GM21423 (cell line): ENCODE results near the gene ACAP2.
"Not testable (repeated sequence)": the region's sequence is repeated elsewhere in the genome, so short reads cannot be mapped to it uniquely, and the experiment has no call there.

Source experiments
- ATAC-seq: cut with Tn5 transposase; IDR thresholded peaks from one replicate; pipeline ENCODE4 v1.9.1; 2021; ENCODE audit warnings: mild to moderate bottlenecking, moderate library complexity; ENCODE audit not compliant: unreplicated experiment

Gene ACAP2, protein sequence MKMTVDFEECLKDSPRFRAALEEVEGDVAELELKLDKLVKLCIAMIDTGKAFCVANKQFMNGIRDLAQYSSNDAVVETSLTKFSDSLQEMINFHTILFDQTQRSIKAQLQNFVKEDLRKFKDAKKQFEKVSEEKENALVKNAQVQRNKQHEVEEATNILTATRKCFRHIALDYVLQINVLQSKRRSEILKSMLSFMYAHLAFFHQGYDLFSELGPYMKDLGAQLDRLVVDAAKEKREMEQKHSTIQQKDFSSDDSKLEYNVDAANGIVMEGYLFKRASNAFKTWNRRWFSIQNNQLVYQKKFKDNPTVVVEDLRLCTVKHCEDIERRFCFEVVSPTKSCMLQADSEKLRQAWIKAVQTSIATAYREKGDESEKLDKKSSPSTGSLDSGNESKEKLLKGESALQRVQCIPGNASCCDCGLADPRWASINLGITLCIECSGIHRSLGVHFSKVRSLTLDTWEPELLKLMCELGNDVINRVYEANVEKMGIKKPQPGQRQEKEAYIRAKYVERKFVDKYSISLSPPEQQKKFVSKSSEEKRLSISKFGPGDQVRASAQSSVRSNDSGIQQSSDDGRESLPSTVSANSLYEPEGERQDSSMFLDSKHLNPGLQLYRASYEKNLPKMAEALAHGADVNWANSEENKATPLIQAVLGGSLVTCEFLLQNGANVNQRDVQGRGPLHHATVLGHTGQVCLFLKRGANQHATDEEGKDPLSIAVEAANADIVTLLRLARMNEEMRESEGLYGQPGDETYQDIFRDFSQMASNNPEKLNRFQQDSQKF

DNA sequence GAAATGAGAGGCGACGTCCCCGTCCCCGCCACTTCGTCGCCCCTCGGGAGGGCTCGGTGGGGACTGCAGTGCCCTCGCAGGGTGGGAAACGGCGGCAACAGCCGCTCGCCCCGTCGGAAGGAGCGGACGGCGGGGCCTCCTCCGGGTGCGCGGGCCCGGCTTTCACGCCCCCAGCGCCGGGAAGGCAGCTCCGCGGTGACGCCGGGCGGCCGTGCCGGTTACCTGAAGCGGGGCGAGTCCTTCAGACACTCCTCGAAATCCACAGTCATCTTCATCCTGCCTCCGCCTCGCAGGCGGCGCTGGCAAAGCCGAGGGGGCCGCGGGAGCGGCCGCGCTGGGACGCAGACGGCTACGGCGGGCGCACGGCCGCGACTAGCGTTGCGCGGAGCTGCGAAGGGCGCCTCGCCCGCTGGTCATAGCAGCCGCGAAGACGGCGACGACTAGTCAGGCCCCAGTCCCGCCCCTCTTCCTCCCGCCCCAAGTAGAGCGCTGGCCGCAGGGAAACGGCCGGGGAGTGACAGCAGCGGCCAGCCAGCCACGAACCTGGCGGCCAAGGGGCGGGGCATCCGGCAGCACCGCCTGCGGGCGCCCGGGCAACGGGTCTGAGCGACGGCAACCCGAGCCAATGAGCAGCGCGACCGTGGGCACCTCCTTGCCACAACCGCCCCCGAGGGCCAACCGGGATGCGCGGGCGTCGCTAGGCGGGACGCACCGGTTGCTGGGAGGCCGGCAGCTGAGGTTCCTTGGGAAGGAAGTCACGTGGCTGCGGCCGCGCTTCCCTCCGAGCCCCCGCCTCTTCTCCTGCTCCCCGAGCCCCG lies at the start of gene ACAP2:
Gene ACAP2, minus strand, starts transcription at position 448 of the 818 bp plus-strand sequence. Its CDS starts 173 bp downstream, at position 275.
- peak; percentile 90 for ATAC-seq

DNA sequence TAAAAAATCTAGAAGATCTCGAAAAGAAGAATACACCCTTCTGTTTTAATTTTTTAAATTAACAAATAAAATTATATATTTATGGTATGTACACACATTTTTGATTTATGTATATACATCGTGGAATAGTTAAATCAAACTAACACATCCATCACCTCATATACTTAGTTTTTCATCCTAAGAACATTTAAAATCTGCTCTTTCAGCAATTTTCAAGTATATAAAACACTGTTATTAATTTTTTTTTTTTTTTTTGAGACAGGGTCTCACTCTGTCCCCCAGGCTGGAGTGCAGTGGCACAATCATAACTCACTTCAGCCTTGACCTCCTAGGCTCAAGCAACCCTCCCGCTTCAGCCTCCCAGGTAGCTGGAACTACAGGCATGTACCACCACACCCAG lies 32.8 kb upstream of the ACAP2 start:
- no peak for ATAC-seq

- not testable (repeated sequence) for ATAC-seq
Measured at GRCh38 chr3:195475116-195475515, 32.3 kb upstream of the ACAP2 start.

DNA sequence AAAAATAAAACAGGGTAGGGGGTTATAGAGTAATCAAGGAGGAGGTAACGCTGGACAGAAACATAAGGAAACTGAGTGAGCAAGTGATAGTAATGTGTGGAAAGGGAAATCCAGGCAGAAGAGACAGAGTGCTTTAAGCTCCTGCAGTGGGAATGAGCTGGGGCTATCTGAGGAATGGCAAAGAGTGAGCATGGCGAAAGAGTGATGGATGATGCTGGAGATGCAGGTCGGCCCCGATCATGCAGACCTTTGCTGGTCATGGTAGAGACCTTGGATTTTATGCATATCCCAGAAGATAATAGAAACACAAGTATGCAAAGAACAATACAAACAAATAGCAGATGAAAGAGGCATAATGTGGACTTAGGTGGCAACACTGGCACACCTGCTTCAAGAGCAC lies 26.0 kb upstream of the ACAP2 start:
- no peak for ATAC-seq

GRCh38 chr3:195468391-195468776 lies 25.6 kb upstream of the ACAP2 start:
- ATAC-seq: no peak

GRCh38 chr3:195467641-195468390 lies 25.0 kb upstream of the ACAP2 start:
- no peak for ATAC-seq

DNA sequence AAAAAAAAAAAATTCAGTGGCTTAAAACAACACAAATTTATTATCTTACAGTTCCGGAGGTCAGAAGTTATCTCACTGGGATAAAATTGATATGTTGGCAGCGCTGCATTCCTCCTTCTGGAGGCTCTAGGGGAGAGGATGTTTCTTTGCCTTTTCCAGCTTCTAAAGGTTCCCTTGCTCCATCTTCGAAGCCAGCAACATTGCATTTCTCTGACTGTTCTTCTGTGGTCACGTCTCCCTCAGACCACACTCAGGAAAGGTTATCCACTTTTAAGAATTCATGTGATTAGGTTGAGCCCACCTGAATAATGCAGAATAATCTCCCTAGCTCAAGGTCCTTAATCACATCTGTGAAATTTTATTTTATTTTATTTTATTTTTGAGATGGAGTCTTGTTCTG lies 23.4 kb upstream of the ACAP2 start:
- ATAC-seq: no peak

DNA sequence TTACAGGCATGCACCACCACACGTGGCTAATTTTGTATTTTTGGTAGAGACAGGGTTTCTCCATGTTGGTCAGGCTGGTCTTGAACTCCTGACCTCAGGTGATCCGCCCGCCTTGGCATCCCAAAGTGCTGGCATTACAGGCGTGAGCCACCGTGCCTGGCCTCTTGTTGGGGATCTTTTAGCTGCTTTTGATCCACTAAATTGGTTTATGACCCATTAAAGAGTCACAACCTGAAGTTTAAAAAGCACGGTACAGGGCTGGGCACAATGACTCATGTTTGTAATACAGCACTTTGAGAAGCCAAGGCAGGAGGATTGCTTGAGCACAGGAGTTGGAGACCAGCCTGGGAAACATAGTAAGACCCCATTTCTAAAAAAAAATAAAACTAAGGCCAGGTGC lies 20.1 kb upstream of the ACAP2 start:
- not testable (repeated sequence) for ATAC-seq

DNA sequence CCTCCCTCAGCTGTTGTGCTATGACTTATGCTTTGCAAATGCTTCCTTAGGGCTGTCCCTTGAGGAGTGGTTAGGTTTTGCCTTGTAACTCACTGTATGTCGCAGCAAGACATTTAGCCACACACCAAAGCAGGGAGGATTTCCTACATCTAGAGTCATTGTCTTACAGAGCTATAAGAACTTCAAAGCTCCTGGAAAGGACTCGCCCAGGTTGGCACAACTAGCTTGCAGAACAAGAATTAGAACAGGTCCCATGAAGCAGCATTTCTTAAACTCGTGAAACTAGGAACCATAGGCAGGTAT lies 19.4 kb upstream of the ACAP2 start:
- ATAC-seq: no peak

- no peak for ATAC-seq
Measured at GRCh38 chr3:195461594-195462307, 18.9 kb upstream of the ACAP2 start.

DNA sequence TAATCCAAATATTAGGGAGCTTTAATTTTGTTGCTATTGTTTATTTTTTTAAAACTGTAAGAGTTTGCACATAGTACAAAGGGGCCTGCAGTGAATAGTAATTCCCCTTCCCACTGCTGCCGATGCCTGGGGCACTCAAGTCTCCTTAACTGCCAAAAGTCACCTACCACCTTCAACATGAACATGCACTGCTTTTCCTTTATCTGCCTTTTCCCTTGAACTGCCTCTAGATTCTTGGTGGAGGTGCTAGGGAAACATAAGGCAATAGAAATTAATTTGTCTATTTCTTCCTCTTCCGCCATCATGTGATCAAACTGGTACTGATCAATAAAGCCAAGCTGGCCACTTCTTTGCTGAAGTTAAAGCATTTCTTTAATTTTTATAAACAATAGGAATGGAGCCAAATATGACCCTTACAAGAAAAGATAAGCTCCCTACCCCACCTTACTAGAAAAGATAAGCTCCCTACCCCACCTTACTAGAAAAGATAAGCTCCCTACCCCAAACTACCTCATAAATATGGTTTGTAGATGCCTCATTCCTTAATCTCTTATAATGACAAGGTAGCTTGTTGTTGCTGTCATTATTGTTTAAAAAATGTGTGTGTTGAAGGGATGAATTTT lies 17.4 kb upstream of the ACAP2 start:
- no peak for ATAC-seq

DNA sequence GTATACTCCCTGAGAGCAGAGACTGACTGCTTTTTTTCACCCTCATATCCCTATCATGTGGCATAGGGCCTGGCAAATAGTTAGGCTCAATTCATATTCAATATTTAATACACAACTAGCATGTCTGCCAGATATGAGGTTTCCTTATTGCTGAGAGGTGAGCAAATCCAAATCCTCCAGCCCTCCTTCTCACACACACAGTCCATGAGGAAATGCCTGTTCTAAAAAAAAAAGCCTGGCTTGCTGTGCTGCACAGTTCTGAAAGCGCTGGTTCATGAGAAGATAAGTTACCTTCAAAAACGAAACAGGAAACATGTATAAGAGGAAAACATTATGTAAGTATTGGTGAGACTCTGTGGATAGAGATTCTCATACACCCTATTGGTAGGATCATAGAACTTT lies 15.5 kb upstream of the ACAP2 start:
- peak; percentile 91 for ATAC-seq

- no peak for ATAC-seq
Measured at GRCh38 chr3:195455789-195456188, 13.0 kb upstream of the ACAP2 start.

- ATAC-seq: no peak
Measured at GRCh38 chr3:195453236-195453635, 10.4 kb upstream of the ACAP2 start.

DNA sequence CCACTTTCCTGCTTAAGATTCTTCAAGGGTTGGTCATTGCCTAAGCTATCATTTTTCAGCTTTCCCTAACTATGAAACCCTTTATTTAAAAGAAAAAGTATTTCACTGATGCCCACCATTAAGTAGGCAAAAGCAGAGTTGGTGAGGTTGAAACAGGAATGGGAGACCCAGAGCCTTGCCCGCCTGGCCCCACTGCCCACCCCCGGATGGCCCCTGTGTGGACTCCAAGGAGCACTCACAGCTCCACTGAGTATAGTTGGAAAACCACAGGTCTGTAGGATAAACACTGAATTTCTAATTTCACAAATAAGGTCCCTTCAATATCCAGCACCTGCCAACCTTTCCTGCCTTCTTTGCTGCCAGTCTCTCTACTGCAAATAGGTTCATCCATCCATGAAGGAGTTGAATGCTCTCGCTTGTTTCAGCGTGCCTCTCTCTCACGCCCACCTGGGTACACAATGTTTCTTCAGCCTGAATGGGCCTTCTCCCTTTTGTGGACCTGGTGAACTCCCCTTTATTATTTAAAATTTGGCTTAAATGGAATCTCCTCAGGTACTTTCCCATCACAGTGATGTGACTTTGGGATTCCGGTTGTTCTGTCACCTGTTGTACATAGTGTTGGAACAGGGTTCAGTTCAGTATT lies 8.7 kb upstream of the ACAP2 start:
- no peak for ATAC-seq

DNA sequence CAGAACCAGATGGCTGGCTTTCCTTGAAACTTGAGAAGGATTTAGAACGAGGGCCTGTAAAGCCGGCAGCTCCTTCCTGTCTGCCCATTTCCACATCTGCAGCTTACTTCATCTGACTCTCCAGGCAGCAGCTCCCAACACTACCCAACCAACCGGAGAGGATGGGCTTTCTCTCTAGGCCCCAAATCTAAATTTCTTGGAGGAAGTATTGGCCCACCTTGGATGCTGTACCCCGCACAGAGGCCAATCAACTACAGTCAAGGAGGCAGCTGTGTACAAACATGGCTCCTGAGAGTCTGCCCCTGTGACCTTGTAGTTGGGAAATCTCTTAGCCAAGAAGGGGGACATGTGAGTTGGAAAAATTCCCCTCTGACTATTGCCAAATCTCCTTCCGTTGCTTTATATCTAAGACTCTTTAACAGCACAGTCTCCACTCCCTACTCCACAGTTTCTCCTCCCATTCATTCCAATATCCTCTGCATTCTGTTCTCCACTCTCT lies 8.0 kb upstream of the ACAP2 start:
- no peak for ATAC-seq

DNA sequence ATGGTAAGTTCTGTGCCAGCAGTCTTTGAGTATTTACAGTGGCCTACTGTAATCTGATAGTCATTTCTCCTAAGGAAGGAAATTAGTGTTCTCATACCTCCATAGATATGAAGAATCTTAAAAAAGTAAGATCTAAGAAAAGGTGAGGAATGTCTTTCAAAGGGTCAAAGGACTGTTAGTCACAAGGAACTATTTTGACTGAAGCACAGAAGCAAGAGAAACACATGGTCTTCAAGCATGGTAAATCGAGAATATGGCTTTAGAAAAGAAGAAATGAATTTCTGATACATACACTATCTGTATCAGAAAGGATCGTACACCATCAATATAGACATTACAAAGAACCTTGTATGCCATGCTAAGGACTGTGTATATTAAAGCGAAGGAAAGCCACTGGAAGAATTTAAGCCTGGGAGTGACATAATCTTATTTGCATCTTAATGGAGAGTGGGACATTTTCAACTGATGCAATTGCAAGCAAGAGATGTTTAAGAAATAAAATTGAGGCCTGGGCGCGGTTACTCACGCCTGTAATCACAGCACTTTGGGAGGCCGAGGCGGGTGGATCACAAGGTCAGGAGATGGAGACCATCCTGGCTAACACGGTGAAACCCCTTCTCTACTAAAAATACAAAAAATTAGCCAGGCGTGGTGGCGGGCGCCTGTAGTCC lies 5.5 kb upstream of the ACAP2 start:
- no peak for ATAC-seq

- ATAC-seq: no peak
Measured at GRCh38 chr3:195447201-195447600, 4.4 kb upstream of the ACAP2 start.

- no peak for ATAC-seq
Measured at GRCh38 chr3:195446359-195446758, 3.5 kb upstream of the ACAP2 start.
